22Rv1 (cell line): Measurements from ENCODE around the gene SKAP2.

Experiments
- CTCF ChIP-seq: fragments of 450-650 bp; IDR thresholded peaks from 2 replicates; pipeline ENCODE4 v1.5.1; 2017; ENCODE audit warnings: mild to moderate bottlenecking
- ZFX ChIP-seq: fragments of 450-650 bp; IDR thresholded peaks from 2 replicates; pipeline ENCODE4 v1.6.1; 2017; ENCODE audit warnings: antibody characterized with exemption, borderline replicate concordance

GRCh38 chr7:26841003-26841739 is 23.2 kb downstream of the SKAP2 start:
- TF ChIP-seq CTCF: no peak
- no peak for TF ChIP-seq ZFX
